WTC11 (cell line): ENCODE measurements around the gene IL1RAP.

Experiments
- ATF1 ChIP-seq: sonication (generic); formaldehyde crosslinking; IDR thresholded peaks from 2 replicates; pipeline ENCODE4 v1.8.1; 2023; ENCODE audit warnings: mild to moderate bottlenecking, moderate library complexity, missing genetic modification reagents
- ATF3 ChIP-seq: sonication (generic); formaldehyde crosslinking; conservative IDR thresholded peaks from 2 replicates; pipeline ENCODE4 v1.8.1; 2022; ENCODE audit warnings: mild to moderate bottlenecking, missing genetic modification reagents
- CTCF ChIP-seq: fragments of 200-600 bp; IDR thresholded peaks from 2 replicates; pipeline ENCODE4 v1.8.0; 2022; ENCODE audit warnings: antibody characterized with exemption
- MLX ChIP-seq: sonication (generic); formaldehyde crosslinking; IDR thresholded peaks from 2 replicates; pipeline ENCODE4 v1.8.1; 2023; ENCODE audit warnings: mild to moderate bottlenecking, missing genetic modification reagents, moderate library complexity
- PRDM15 ChIP-seq: sonication (generic); formaldehyde crosslinking; IDR thresholded peaks from 2 replicates; pipeline ENCODE4 v1.8.0; 2022; ENCODE audit warnings: missing genetic modification reagents
- TEAD1 ChIP-seq: sonication (generic); formaldehyde crosslinking; IDR thresholded peaks from 2 replicates; pipeline ENCODE4 v1.8.0; 2022; ENCODE audit warnings: mild to moderate bottlenecking, missing genetic modification reagents
- ZNF263 ChIP-seq: sonication (generic); formaldehyde crosslinking; IDR thresholded peaks from 2 replicates; pipeline ENCODE4 v1.8.1; 2022; ENCODE audit warnings: low read depth, mild to moderate bottlenecking, moderate library complexity, missing genetic modification reagents
- ZNF423 ChIP-seq: fragments of 250-450 bp; sonication (Bioruptor Pico); IDR thresholded peaks from 2 replicates; pipeline ENCODE4 v2.1.2; 2022; ENCODE audit warnings: mild to moderate bottlenecking, moderate library complexity
- ZNF512 ChIP-seq: sonication (generic); formaldehyde crosslinking; IDR thresholded peaks from 2 replicates; pipeline ENCODE4 v1.8.1; 2022; ENCODE audit warnings: missing genetic modification reagents, borderline replicate concordance

GRCh38 chr3:190575437-190576185 is 61.7 kb downstream of the IL1RAP start:
- no peak for TF ChIP-seq TEAD1 (CRISPR knock-in tag)
- TF ChIP-seq MLX (CRISPR knock-in tag): no peak
- TF ChIP-seq ATF3 (CRISPR knock-in tag): no peak
- no peak for TF ChIP-seq CTCF
- no peak for TF ChIP-seq ZNF512
- no peak for TF ChIP-seq PRDM15 (CRISPR knock-in tag)
- TF ChIP-seq ATF1 (CRISPR knock-in tag): no peak
- TF ChIP-seq ZNF423 (CRISPR knock-in tag): no peak
- TF ChIP-seq ZNF263 (CRISPR knock-in tag): no peak
